GM23338 (cell line): ENCODE data around the gene CTNNA3. TPM values are rescaled to one million over a fixed set of nuclear protein-coding genes. Genes with fewer than 3 reads are reported as not detected.

ENCODE experiments used
- ATAC-seq: fragments of 200-7000 bp; cut with Tn5 transposase; 3 replicates; pipeline ENCODE4 v1.9.1; 2020
- DNase-seq: peaks from one replicate; pipeline ENCODE4 v3.0.0-alpha.2; 2015; ENCODE audit warnings: low spot score
- H2AFZ ChIP-seq: fragments of 200-600 bp; sonication (generic); 2 replicates; pipeline ENCODE4 v1.8.0; 2016; ENCODE audit warnings: antibody characterized with exemption, mild to moderate bottlenecking, moderate library complexity
- H3F3A ChIP-seq: fragments of 200-600 bp; sonication (generic); replicated peaks from 2 replicates; pipeline ENCODE4 v1.8.0; 2017; ENCODE audit warnings: antibody characterized with exemption, mixed run types, low read depth
- H3K27ac ChIP-seq: fragments of 200-600 bp; sonication (generic); 2 replicates; pipeline ENCODE4 v1.6.1; 2016; ENCODE audit warnings: low read depth
- H3K27me3 ChIP-seq: fragments of 200-600 bp; sonication (generic); 2 replicates; pipeline ENCODE4 v1.8.0; 2016; ENCODE audit warnings: mild to moderate bottlenecking, mixed run types, moderate library complexity; ENCODE audit not compliant: insufficient read depth
- H3K36me3 ChIP-seq: fragments of 200-600 bp; sonication (generic); 2 replicates; pipeline ENCODE4 v1.8.0; 2016; ENCODE audit warnings: mild to moderate bottlenecking; ENCODE audit not compliant: insufficient read depth
- H3K4me1 ChIP-seq: fragments of 200-600 bp; sonication (generic); 2 replicates; pipeline ENCODE4 v1.8.0; 2016; ENCODE audit warnings: mild to moderate bottlenecking, moderate library complexity; ENCODE audit not compliant: insufficient read depth
- H3K4me2 ChIP-seq: fragments of 200-600 bp; sonication (generic); 2 replicates; pipeline ENCODE4 v1.7.1; 2017; ENCODE audit warnings: mixed run types
- H3K4me3 ChIP-seq: fragments of 200-600 bp; sonication (generic); 2 replicates; pipeline ENCODE4 v1.6.1; 2016; ENCODE audit warnings: mixed run types
- H3K79me2 ChIP-seq: fragments of 200-600 bp; sonication (generic); replicated peaks from 2 replicates; pipeline ENCODE4 v1.8.0; 2017; ENCODE audit warnings: mild to moderate bottlenecking; ENCODE audit not compliant: insufficient read depth
- H3K9me2 ChIP-seq: fragments of 200-600 bp; sonication (generic); 2 replicates; pipeline ENCODE4 v1.8.0; 2017; ENCODE audit not compliant: insufficient read depth
- H4K20me1 ChIP-seq: fragments of 200-600 bp; sonication (generic); replicated peaks from 2 replicates; pipeline ENCODE4 v1.8.0; 2017; ENCODE audit warnings: mild to moderate bottlenecking; ENCODE audit not compliant: insufficient read depth
- H3K27ac Mint-ChIP-seq: 2 replicates; pipeline ENCODE4 v1.8.0; 2020; ENCODE audit warnings: inconsistent platforms, mild to moderate bottlenecking, moderate library complexity, mixed read lengths
- H3K27me3 Mint-ChIP-seq: 3 replicates; pipeline ENCODE4 v1.8.0; 2022; ENCODE audit warnings: low read depth, mild to moderate bottlenecking, moderate library complexity, mixed read lengths, inconsistent platforms; ENCODE audit not compliant: insufficient read depth, poor library complexity
- H3K36me3 Mint-ChIP-seq: 3 replicates; pipeline ENCODE4 v1.8.0; 2021; ENCODE audit warnings: low read depth, mild to moderate bottlenecking, inconsistent platforms, moderate library complexity, mixed read lengths
- H3K4me1 Mint-ChIP-seq: 3 replicates; pipeline ENCODE4 v1.8.0; 2020; ENCODE audit warnings: mild to moderate bottlenecking, inconsistent platforms, mixed read lengths
- H3K4me3 Mint-ChIP-seq: 3 replicates; pipeline ENCODE4 v1.8.0; 2021; ENCODE audit warnings: moderate library complexity, mild to moderate bottlenecking, inconsistent platforms, mixed read lengths
- H3K9me3 Mint-ChIP-seq: 3 replicates; pipeline ENCODE4 v1.8.0; 2020; ENCODE audit warnings: moderate library complexity, mild to moderate bottlenecking, inconsistent platforms, mixed read lengths
- CREB1 ChIP-seq: fragments of 250-450 bp; sonication (Bioruptor Pico); IDR thresholded peaks from 2 replicates; pipeline ENCODE4 v1.5.0; 2020; ENCODE audit warnings: low read depth, mild to moderate bottlenecking, moderate library complexity
- EZH2 ChIP-seq: fragments of 200-600 bp; sonication (generic); IDR thresholded peaks from one replicate; pipeline ENCODE4 v1.8.0; 2017; ENCODE audit warnings: antibody characterized with exemption, mild to moderate bottlenecking, low read depth; ENCODE audit not compliant: unreplicated experiment
- EZH2phosphoT487 ChIP-seq: fragments of 200-600 bp; sonication (generic); IDR thresholded peaks from one replicate; pipeline ENCODE4 v1.8.1; 2018; ENCODE audit warnings: antibody characterized with exemption; ENCODE audit not compliant: unreplicated experiment
- JUNB ChIP-seq: IDR thresholded peaks from one replicate; pipeline ENCODE4 v1.6.1; 2016; ENCODE audit warnings: antibody characterized with exemption; ENCODE audit not compliant: unreplicated experiment
- NANOG ChIP-seq: IDR thresholded peaks from 2 replicates; pipeline ENCODE4 v1.6.1; 2016; ENCODE audit warnings: antibody characterized with exemption, borderline replicate concordance
- POLR2AphosphoS5 ChIP-seq: IDR thresholded peaks from 2 replicates; pipeline ENCODE4 v1.6.1; 2016; ENCODE audit warnings: antibody characterized with exemption, low read depth
- STAT1 ChIP-seq: IDR thresholded peaks from one replicate; pipeline ENCODE4 v1.6.1; 2016; ENCODE audit warnings: antibody characterized with exemption; ENCODE audit not compliant: unreplicated experiment
- ZNF114 ChIP-seq: fragments of 250-450 bp; sonication (Bioruptor Pico); IDR thresholded peaks from 2 replicates; pipeline ENCODE4 v1.5.0; 2020; ENCODE audit warnings: mild to moderate bottlenecking, moderate library complexity
- ZNF331 ChIP-seq: fragments of 250-450 bp; sonication (Bioruptor Pico); IDR thresholded peaks from 2 replicates; pipeline ENCODE4 v1.5.0; 2020; ENCODE audit warnings: low read depth, mild to moderate bottlenecking, moderate library complexity
- polyA plus RNA-seq: library from polyadenylated mRNA; unstranded; fragments of >200 nt; fragmentation: Nextera tagmentation; extraction: Ambion mirVana; gene quantifications from 2 replicates; pipeline ENCODE4 v1.2.1, GENCODE V29; 2016
- total RNA-seq: library from RNA; depleted of rRNA; stranded (reverse); fragments of >200 nt; shearing (Covaris generic); gene quantifications from 2 replicates; pipeline ENCODE4 v1.2.3, GENCODE V29; 2014
- TF ChIP-seq, protein P1 (sequence below), 2 experiments: fragments of 200-600 bp in 1 of 2; sonication (generic) in 1 of 2; conservative IDR thresholded peaks; 2 replicates each; pipeline versions ENCODE4 v1.5.1 to v1.6.1; 2016 to 2017; ENCODE audit warnings: antibody characterized with exemption in 2 of 2, low read depth in 2 of 2, mild to moderate bottlenecking in 2 of 2, moderate library complexity in 1 of 2
- TF ChIP-seq, protein P2 (sequence below): IDR thresholded peaks from one replicate; pipeline ENCODE4 v1.6.1; 2018; ENCODE audit warnings: antibody characterized with exemption; ENCODE audit not compliant: unreplicated experiment
- TF ChIP-seq, protein P3 (sequence below): IDR thresholded peaks from 2 replicates; pipeline ENCODE4 v1.6.1; 2016; ENCODE audit warnings: antibody characterized with exemption

Gene CTNNA3
- total and polyA plus RNA-seq, 2 experiments from 2014 or later: 0.71 to 3.3 TPM

- TF ChIP-seq, protein P1, sequence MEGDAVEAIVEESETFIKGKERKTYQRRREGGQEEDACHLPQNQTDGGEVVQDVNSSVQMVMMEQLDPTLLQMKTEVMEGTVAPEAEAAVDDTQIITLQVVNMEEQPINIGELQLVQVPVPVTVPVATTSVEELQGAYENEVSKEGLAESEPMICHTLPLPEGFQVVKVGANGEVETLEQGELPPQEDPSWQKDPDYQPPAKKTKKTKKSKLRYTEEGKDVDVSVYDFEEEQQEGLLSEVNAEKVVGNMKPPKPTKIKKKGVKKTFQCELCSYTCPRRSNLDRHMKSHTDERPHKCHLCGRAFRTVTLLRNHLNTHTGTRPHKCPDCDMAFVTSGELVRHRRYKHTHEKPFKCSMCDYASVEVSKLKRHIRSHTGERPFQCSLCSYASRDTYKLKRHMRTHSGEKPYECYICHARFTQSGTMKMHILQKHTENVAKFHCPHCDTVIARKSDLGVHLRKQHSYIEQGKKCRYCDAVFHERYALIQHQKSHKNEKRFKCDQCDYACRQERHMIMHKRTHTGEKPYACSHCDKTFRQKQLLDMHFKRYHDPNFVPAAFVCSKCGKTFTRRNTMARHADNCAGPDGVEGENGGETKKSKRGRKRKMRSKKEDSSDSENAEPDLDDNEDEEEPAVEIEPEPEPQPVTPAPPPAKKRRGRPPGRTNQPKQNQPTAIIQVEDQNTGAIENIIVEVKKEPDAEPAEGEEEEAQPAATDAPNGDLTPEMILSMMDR (conservative IDR thresholded peaks at IDR 0.05; ENCODE audit: low read depth in 2 of 2): no peak
Measured at GRCh38 chr10:66252986-66253385, 1443.0 kb downstream of the CTNNA3 start (continued).

GRCh38 chr10:66246177-66246576 lies 1449.8 kb downstream of the CTNNA3 start:
- no peak overlapping the region for H2AFZ ChIP-seq
- H3K27ac ChIP-seq: no peak overlapping the region
- no peak overlapping the region for H3K27ac Mint-ChIP-seq
- H3K4me1 Mint-ChIP-seq: peaks cover 16% of the 10 kb centered on the region
- H3K4me2 ChIP-seq: no peak overlapping the region
- H3K9me3 Mint-ChIP-seq: peaks cover 15% of the 10 kb centered on the region
- H3F3A ChIP-seq: no peaks in the 10 kb centered on the region
- H3K4me3 ChIP-seq: no peak overlapping the region
- no peak for DNase-seq
- H3K27me3 Mint-ChIP-seq: no peaks in the 10 kb centered on the region
- no peaks in the 10 kb centered on the region for H4K20me1 ChIP-seq
- H3K36me3 ChIP-seq: no peaks in the 10 kb centered on the region
- peaks cover 12% of the 10 kb centered on the region; the same call in 1 of the 2 replicates for H3K9me2 ChIP-seq
- ATAC-seq: no peak
- peaks cover 2% of the 10 kb centered on the region for H3K4me1 ChIP-seq
- no peaks in the 10 kb centered on the region for H3K27me3 ChIP-seq
- H3K36me3 Mint-ChIP-seq: peaks cover 9% of the 10 kb centered on the region; the same call in 1 of the 3 replicates
- H3K79me2 ChIP-seq: no peaks in the 10 kb centered on the region
- no peak overlapping the region for H3K4me3 Mint-ChIP-seq
- TF ChIP-seq NANOG (no peak), EZH2 (no peak), ZNF114 (CRISPR knock-in tag) (no peak), CREB1 (CRISPR knock-in tag) (no peak), ZNF331 (no peak), STAT1 (no peak), JUNB (no peak), POLR2AphosphoS5 (no peak), EZH2phosphoT487 (no peak)
- TF ChIP-seq, protein P2, sequence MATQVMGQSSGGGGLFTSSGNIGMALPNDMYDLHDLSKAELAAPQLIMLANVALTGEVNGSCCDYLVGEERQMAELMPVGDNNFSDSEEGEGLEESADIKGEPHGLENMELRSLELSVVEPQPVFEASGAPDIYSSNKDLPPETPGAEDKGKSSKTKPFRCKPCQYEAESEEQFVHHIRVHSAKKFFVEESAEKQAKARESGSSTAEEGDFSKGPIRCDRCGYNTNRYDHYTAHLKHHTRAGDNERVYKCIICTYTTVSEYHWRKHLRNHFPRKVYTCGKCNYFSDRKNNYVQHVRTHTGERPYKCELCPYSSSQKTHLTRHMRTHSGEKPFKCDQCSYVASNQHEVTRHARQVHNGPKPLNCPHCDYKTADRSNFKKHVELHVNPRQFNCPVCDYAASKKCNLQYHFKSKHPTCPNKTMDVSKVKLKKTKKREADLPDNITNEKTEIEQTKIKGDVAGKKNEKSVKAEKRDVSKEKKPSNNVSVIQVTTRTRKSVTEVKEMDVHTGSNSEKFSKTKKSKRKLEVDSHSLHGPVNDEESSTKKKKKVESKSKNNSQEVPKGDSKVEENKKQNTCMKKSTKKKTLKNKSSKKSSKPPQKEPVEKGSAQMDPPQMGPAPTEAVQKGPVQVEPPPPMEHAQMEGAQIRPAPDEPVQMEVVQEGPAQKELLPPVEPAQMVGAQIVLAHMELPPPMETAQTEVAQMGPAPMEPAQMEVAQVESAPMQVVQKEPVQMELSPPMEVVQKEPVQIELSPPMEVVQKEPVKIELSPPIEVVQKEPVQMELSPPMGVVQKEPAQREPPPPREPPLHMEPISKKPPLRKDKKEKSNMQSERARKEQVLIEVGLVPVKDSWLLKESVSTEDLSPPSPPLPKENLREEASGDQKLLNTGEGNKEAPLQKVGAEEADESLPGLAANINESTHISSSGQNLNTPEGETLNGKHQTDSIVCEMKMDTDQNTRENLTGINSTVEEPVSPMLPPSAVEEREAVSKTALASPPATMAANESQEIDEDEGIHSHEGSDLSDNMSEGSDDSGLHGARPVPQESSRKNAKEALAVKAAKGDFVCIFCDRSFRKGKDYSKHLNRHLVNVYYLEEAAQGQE: no peak
- TF ChIP-seq, protein P1 (conservative IDR thresholded peaks at IDR 0.05; ENCODE audit: low read depth in 2 of 2): no peak
- TF ChIP-seq, protein P3, sequence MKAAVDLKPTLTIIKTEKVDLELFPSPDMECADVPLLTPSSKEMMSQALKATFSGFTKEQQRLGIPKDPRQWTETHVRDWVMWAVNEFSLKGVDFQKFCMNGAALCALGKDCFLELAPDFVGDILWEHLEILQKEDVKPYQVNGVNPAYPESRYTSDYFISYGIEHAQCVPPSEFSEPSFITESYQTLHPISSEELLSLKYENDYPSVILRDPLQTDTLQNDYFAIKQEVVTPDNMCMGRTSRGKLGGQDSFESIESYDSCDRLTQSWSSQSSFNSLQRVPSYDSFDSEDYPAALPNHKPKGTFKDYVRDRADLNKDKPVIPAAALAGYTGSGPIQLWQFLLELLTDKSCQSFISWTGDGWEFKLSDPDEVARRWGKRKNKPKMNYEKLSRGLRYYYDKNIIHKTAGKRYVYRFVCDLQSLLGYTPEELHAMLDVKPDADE: no peak
